ENCODE results near the gene ABCB10.
"Not testable (repeated sequence)": the region's sequence is repeated elsewhere in the genome, so short reads cannot be mapped to it uniquely, and the experiment has no call there.

Gene ABCB10

GRCh38 chr1:229485318-229485717 is 73.2 kb downstream of the ABCB10 start:
- CTCF ChIA-PET, result interaction anchor here (1.2 kb wide), 1 partner anchor 33 kb away, joined by 3 read pairs; no protein-coding TSS in a partner anchor
- POLR2A ChIA-PET, result no interaction called here
- TF ChIP-seq ELF4 (IDR thresholded peaks at IDR 0.05), result no peak
- no peak for TF ChIP-seq BHLHE40 (IDR thresholded peaks at IDR 0.05; ENCODE audit: borderline replicate concordance)
- no peak for TF ChIP-seq L3MBTL2 (conservative IDR thresholded peaks at IDR 0.05)
- no peak for TF ChIP-seq ARNT (IDR thresholded peaks at IDR 0.05)
- TF ChIP-seq ZNF384 (IDR thresholded peaks at IDR 0.05), result no peak
- TF ChIP-seq PKNOX1 (IDR thresholded peaks at IDR 0.05), result no peak
- no peak for TF ChIP-seq FOXA1 (IDR thresholded peaks at IDR 0.05)
- no peak for TF ChIP-seq SP1 (IDR thresholded peaks at IDR 0.05)
- no peak for TF ChIP-seq HDGF (IDR thresholded peaks at IDR 0.05; ENCODE audit: borderline replicate concordance)
- TF ChIP-seq TARDBP (IDR thresholded peaks at IDR 0.05), result no peak
- TF ChIP-seq SUZ12 (IDR thresholded peaks at IDR 0.05), result no peak
- no peak for TF ChIP-seq LEF1 (IDR thresholded peaks at IDR 0.05; ENCODE audit: borderline replicate concordance)
- TF ChIP-seq NFRKB (IDR thresholded peaks at IDR 0.05), result no peak
- no peak for TF ChIP-seq FOXK2 (IDR thresholded peaks at IDR 0.05)
- no peak for TF ChIP-seq FOXM1 (IDR thresholded peaks at IDR 0.05; ENCODE audit: borderline replicate concordance)
- no peak for TF ChIP-seq CTBP1 (IDR thresholded peaks at IDR 0.05; ENCODE audit: borderline replicate concordance)
- DNase-seq (ENCODE audit: extremely low spot score), result no peak

GRCh38 chr1:229482511-229482910 is 76.0 kb downstream of the ABCB10 start:
- TF ChIP-seq TARDBP (IDR thresholded peaks at IDR 0.05) (no peak), FOXK2 (IDR thresholded peaks at IDR 0.05) (no peak), ARNT (IDR thresholded peaks at IDR 0.05) (no peak), SUZ12 (IDR thresholded peaks at IDR 0.05) (no peak), LEF1 (IDR thresholded peaks at IDR 0.05; ENCODE audit: borderline replicate concordance) (no peak), NFRKB (IDR thresholded peaks at IDR 0.05) (no peak), ELF4 (IDR thresholded peaks at IDR 0.05) (no peak), CTBP1 (IDR thresholded peaks at IDR 0.05; ENCODE audit: borderline replicate concordance) (no peak), ZNF384 (IDR thresholded peaks at IDR 0.05) (no peak), HDGF (IDR thresholded peaks at IDR 0.05; ENCODE audit: borderline replicate concordance) (no peak), SP1 (IDR thresholded peaks at IDR 0.05) (no peak), L3MBTL2 (conservative IDR thresholded peaks at IDR 0.05) (no peak), FOXA1 (IDR thresholded peaks at IDR 0.05) (no peak), BHLHE40 (IDR thresholded peaks at IDR 0.05; ENCODE audit: borderline replicate concordance) (no peak), FOXM1 (IDR thresholded peaks at IDR 0.05; ENCODE audit: borderline replicate concordance) (no peak)
- no peak for DNase-seq (ENCODE audit: extremely low spot score)
- ChIA-PET POLR2A (no interaction called here), CTCF (interaction anchor here (0.7 to 1.7 kb wide), 12 partner anchors 9 to 228 kb away, joined by 3 to 15 read pairs (median 6); no protein-coding TSS in a partner anchor)

GRCh38 chr1:229480495-229480894 is 78.0 kb downstream of the ABCB10 start:
- POLR2A ChIA-PET, result no interaction called here
- CTCF ChIA-PET, result interaction anchor here (0.6 to 0.9 kb wide), 4 partner anchors 78 to 1823 kb away, joined by 3 to 5 read pairs (median 4); partner anchors contain the start of gene ABCB10
- no peak for DNase-seq (ENCODE audit: extremely low spot score)
- no peak for TF ChIP-seq ARNT (IDR thresholded peaks at IDR 0.05)
- TF ChIP-seq FOXA1 (IDR thresholded peaks at IDR 0.05), result no peak
- TF ChIP-seq FOXM1 (IDR thresholded peaks at IDR 0.05; ENCODE audit: borderline replicate concordance), result no peak
- no peak for TF ChIP-seq L3MBTL2 (conservative IDR thresholded peaks at IDR 0.05)
- no peak for TF ChIP-seq SUZ12 (IDR thresholded peaks at IDR 0.05)
- no peak for TF ChIP-seq ELF4 (IDR thresholded peaks at IDR 0.05)

GRCh38 chr1:229479660-229480399 is 78.7 kb downstream of the ABCB10 start:
- TF ChIP-seq PKNOX1 (IDR thresholded peaks at IDR 0.05) (0 out of 2 replicates have a peak, but pooled peaks have one; percentile 2), FOXA1 (IDR thresholded peaks at IDR 0.05) (no peak)
- ChIA-PET POLR2A (no interaction called here), CTCF (interaction anchor here (0.6 to 0.9 kb wide), 4 partner anchors 79 to 1824 kb away, joined by 3 to 5 read pairs (median 4); partner anchors contain the start of gene ABCB10)
- DNase-seq (ENCODE audit: extremely low spot score), result no peak

- ChIA-PET CTCF (no interaction called here), POLR2A (no interaction called here)
- TF ChIP-seq PKNOX1 (IDR thresholded peaks at IDR 0.05) (no peak), L3MBTL2 (conservative IDR thresholded peaks at IDR 0.05) (no peak), FOXK2 (IDR thresholded peaks at IDR 0.05) (no peak), ELF4 (IDR thresholded peaks at IDR 0.05) (no peak), SUZ12 (IDR thresholded peaks at IDR 0.05) (no peak), BHLHE40 (IDR thresholded peaks at IDR 0.05; ENCODE audit: borderline replicate concordance) (no peak), HDGF (IDR thresholded peaks at IDR 0.05; ENCODE audit: borderline replicate concordance) (no peak), CTBP1 (IDR thresholded peaks at IDR 0.05; ENCODE audit: borderline replicate concordance) (no peak), SP1 (IDR thresholded peaks at IDR 0.05) (no peak)
- DNase-seq (ENCODE audit: extremely low spot score), result no peak
Observed at GRCh38 chr1:229478852-229479251, 79.7 kb downstream of the ABCB10 start.

- DNase-seq (ENCODE audit: extremely low spot score); CTCF ChIA-PET: not testable (repeated sequence)
- POLR2A ChIA-PET, result interaction anchor here (0.6 kb wide), 1 partner anchor 33 kb away, joined by 3 read pairs; no protein-coding TSS in a partner anchor
Observed at GRCh38 chr1:229475859-229476258, 82.6 kb downstream of the ABCB10 start.
